ENCODE data around the gene SNX32.
A peak's percentile ranks its signal among the peaks of the same experiment; 100 is the strongest.

The SNX32 gene

DNA sequence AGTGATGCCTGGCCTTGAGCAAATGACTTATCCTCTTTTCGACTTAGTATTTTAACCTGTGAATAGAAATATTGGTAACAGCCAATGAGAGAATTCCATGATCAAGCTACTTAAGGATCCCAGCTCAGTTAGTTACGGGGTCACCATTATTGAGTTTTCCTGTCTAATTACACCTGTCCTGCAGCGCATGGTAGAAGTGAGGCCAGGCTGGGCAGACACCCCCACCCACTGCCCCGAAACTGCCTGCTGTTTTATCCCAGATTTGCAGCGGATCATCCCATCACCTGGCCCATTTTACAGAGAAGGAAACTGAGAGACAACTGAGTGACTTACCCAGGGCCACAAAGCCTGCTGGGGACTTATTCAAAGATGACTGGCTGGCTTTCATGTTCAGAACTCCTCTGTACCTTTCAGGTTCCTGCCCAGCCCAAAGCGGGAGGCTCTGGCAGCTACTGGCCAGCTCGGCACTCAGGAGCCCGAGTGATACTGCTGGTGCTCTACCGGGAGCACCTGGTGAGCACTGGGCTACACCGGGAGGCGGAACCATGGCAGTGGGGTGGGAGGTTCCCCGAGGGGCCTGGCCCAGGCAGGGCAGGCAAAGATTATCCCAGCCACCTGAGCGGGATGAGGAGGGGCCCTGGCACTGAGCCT, 27.9 kb downstream of the SNX32 start:
- peak in 1 of 42 donors; percentile 25 for DNase-seq
- intact Hi-C loops (cut with DNase I), result loop anchor here (5.0 kb wide), 1 partner anchor 101 kb away; the partner anchor contains the start of gene SART1

GRCh38 chr11:65862191-65862735, 28.5 kb downstream of the SNX32 start:
- intact Hi-C loops (cut with DNase I), result loop anchor here (5.0 kb wide), 1 partner anchor 100 kb away; the partner anchor contains the start of gene SART1
- no peak for DNase-seq

DNA sequence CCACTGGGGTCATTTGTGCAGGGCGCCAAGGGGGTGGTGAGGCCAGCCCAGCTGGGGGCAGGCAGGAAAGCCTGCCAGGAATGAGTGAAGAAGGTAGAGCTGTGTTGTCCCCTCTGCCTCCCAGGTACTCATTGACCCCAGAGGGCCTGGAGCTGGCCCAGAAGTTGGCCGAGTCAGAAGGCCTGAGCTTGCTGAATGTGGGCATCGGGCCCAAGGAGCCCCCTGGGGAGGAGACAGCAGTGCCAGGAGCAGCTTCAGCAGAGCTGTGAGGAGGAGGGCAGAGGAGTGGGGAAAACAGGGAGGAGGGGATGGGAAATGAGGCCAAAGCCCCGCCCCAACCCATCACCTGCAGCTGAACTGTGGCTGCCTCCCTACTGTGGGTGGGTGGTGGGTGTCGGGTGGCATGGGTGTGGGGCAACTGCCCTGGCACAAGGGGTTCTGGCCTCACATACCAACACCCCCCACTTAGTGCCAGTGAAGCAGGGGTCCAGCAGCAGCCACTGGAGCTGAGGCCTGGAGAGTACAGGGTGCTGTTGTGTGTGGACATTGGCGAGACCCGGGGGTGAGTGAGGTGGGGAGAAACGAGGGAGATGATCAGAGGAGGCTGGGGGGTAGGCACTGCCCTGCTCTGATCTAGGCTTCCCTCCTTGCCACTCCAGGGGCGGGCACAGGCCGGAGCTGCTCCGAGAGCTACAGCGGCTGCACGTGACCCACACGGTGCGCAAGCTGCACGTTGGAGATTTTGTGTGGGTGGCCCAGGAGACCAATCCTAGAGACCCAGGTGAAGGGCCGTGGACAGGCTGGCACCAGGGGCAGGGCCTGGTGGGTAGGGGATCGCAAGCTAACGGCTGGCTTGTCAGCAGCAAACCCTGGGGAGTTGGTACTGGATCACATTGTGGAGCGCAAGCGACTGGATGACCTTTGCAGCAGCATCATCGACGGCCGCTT, 29.5 kb downstream of the SNX32 start:
- no peak for DNase-seq
- intact Hi-C loops (cut with DNase I), result loop anchor here (5.0 kb wide), 1 partner anchor 99 kb away; the partner anchor contains the start of gene SART1

DNA sequence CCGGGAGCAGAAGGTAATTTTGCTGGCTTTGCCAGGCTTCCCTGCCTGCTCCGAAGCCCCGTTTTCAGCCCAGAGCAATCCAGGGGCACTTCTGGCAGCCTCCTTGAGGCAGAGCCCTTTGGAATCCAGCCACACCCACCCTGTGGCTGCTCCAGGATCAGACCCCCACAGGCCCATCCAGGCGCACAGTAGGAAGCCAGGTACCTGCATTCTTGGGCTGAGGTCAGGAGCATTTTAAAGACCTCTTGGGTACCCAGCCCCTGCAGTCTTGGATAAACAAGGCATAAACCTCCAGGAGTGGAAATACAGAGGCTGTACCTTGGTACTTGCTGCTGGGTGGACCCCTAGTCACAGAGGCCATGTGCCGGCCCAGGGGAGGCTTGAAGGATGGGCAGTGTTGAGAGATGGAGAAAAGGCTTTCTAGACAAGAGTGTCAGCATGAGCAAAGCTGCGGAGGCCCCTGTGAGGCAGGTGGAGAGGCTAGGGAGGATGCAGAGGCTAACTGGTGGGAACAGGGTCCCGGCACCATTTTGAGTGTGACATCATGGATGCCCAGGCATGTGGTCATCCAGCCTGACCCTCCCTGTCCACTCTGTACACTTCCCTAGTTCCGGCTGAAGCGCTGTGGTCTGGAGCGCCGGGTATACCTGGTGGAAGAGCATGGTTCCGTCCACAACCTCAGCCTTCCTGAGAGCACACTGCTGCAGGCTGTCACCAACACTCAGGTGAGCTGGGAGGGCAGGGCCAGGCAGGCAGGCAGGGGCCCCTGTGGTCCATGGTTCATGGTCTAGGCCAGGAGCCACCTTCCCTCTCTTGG, 30.3 kb downstream of the SNX32 start:
- DNase-seq, result no peak
- intact Hi-C loops (cut with DNase I), result loop anchor here (5.0 kb wide), 1 partner anchor 98 kb away; the partner anchor contains the start of gene SART1

GRCh38 chr11:65864706-65865471, 31.1 kb downstream of the SNX32 start:
- no peak for DNase-seq
- intact Hi-C loops (cut with DNase I), result loop anchor here (5.0 kb wide), 1 partner anchor 97 kb away; the partner anchor contains the start of gene SART1

GRCh38 chr11:65865550-65866172, 31.9 kb downstream of the SNX32 start:
- intact Hi-C loops (cut with DNase I), result no loop called here
- DNase-seq, result no peak

DNA sequence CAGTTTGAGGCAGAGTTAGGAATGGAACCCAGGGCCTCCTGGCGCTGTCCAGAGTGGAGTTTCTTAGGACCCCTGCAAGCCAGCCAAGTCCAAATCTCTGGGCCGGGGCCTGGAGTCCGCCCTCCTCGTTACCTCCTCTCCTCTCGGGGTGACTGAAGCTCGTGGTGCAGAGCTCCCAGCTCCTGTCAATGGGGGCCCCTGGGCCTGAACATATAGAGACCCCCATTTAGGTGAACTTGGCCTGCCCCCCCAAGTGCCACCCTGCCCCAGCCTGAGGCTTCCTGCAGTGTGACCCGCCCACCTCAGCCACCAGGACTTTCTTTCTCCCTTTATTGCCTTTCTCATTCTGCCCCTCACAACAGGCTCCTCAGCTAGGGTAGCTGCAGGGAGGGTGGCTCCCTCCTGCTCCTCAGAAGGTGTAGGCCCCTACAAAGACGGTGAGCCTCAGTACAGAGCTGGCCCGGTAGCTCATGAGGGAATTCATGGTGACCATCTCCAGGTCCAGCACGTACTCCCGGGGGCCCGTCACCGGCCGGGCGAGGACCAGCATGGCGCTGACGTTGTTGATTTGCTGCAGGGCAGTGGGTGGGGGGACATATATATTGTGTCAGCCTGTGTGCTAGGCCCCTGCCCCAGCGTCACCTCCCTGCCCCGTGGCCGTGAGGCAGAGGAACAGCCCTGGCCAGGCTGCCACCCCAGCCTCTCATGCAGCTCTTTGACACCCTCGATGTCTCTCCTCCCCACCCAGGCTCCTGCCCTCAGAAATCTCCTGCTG, 32.9 kb downstream of the SNX32 start:
- DNase-seq, result no peak

GRCh38 chr11:65867284-65868071, 33.7 kb downstream of the SNX32 start:
- DNase-seq, result no peak
- intact Hi-C loops (cut with DNase I), result no loop called here

More for the DNA sequence above, 32.9 kb downstream of the SNX32 start:
- intact Hi-C loops (cut with DNase I), result no loop called here

GRCh38 chr11:65868076-65868667, 34.4 kb downstream of the SNX32 start:
- DNase-seq, result peak in 13 of 42 donors; percentile 19 to 64 (median 51)
- intact Hi-C loops (cut with DNase I), result no loop called here

- no peak for DNase-seq
- intact Hi-C loops (cut with DNase I), result no loop called here
Observed at GRCh38 chr11:65868907-65869306, 35.1 kb downstream of the SNX32 start.

- DNase-seq, result no peak
- intact Hi-C loops (cut with DNase I), result no loop called here
Observed at GRCh38 chr11:65869643-65870306, 36.0 kb downstream of the SNX32 start.

GRCh38 chr11:65870307-65870658, 36.5 kb downstream of the SNX32 start:
- no peak for DNase-seq
- intact Hi-C loops (cut with DNase I), result no loop called here

DNA sequence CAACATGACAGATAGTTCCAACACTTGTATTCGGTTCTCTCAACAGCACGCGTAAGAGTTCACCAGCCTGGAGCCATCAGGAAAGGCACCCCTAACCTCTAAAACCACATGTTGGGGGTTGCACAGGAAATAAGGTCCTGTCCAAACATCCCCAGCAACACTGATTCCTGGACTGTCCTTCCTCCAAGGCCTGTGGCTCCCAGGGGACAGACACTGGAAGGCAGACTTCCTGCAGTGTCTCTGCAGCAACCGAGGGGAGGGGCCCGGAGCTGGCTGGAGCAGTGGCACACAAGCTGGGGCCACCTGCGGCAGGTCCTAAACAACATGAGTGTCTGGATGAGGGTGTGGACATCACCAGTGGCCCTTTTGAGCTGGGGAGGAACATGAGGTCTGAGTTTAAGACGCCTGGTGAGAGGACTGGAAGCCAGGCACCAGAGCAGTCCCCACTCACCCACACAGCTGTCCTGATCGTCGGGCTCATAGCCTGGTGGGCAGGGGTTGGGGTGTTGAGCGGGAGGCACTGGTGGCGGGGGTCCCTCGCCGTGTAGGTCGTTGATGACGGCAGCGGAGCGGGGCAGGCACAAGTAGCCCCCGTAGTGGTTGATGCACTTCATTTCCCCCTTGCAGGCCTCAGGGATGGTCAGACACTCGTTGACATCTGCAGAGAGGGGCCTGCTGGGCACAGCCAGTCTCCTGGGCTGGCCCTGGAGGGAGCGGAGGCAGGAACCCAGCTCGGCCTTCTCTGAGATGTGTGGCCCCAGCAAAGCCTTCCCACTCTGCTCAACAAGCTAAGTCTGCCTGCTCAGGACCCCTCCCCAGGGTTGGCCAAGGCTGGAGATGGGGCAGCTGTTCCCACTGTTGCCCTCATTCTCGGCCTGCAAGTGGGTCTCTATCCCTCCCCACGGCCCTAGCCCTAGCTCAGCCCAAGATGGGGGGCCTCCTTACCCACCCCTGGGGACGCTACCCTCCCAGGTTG, 37.2 kb downstream of the SNX32 start:
- DNase-seq, result no peak
- intact Hi-C loops (cut with DNase I), result no loop called here

Measured in head of caudate nucleus (tissue), 42 donors.